ENCODE results near the gene C10orf95.

DNA sequence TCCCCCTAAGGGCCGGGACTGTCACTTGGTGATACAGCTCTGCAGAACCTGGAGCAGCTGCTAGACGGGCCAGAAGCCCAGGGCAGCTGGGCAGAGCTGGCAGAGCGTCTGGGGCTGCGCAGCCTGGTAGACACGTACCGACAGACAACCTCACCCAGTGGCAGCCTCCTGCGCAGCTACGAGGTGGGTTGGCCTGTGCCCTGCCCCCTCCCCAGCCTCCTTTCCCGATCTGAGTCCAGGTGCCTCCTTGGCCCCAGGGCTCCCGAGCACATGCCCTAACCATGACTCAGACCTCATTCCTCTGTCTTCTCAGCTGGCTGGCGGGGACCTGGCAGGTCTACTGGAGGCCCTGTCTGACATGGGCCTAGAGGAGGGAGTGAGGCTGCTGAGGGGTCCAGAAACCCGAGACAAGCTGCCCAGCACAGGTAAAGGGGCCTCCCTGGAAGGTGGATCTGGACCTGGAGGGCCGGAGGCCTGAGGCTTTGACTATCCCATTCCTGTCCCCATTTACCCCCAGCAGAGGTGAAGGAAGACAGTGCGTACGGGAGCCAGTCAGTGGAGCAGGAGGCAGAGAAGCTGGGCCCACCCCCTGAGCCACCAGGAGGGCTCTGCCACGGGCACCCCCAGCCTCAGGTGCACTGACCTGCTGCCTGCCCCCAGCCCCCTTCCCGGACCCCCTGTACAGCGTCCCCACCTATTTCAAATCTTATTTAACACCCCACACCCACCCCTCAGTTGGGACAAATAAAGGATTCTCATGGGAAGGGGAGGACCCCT lies 49.4 kb downstream of the C10orf95 start:
- TF ChIP-seq CTCF (IDR thresholded peaks at IDR 0.05; ENCODE audit: insufficient read depth, low read length) (no peak), SPI1 (IDR thresholded peaks at IDR 0.05; ENCODE audit: borderline replicate concordance, low read depth) (no peak), GABPA (IDR thresholded peaks at IDR 0.05; ENCODE audit: low read depth) (no peak)
- TF ChIP-seq, protein P1, sequence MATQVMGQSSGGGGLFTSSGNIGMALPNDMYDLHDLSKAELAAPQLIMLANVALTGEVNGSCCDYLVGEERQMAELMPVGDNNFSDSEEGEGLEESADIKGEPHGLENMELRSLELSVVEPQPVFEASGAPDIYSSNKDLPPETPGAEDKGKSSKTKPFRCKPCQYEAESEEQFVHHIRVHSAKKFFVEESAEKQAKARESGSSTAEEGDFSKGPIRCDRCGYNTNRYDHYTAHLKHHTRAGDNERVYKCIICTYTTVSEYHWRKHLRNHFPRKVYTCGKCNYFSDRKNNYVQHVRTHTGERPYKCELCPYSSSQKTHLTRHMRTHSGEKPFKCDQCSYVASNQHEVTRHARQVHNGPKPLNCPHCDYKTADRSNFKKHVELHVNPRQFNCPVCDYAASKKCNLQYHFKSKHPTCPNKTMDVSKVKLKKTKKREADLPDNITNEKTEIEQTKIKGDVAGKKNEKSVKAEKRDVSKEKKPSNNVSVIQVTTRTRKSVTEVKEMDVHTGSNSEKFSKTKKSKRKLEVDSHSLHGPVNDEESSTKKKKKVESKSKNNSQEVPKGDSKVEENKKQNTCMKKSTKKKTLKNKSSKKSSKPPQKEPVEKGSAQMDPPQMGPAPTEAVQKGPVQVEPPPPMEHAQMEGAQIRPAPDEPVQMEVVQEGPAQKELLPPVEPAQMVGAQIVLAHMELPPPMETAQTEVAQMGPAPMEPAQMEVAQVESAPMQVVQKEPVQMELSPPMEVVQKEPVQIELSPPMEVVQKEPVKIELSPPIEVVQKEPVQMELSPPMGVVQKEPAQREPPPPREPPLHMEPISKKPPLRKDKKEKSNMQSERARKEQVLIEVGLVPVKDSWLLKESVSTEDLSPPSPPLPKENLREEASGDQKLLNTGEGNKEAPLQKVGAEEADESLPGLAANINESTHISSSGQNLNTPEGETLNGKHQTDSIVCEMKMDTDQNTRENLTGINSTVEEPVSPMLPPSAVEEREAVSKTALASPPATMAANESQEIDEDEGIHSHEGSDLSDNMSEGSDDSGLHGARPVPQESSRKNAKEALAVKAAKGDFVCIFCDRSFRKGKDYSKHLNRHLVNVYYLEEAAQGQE (IDR thresholded peaks at IDR 0.05; ENCODE audit: insufficient replicate concordance, low read depth): no peak
